ENCODE measurements around the gene ADGRV1.

- TF ChIP-seq POLR2AphosphoS5 (IDR thresholded peaks at IDR 0.05; ENCODE audit: low read depth, low read length) (no peak), REST (IDR thresholded peaks at IDR 0.05; ENCODE audit: insufficient read depth in 1 of 2, low read depth in 2 of 2, low read length in 2 of 2) (no peak), SIN3A (IDR thresholded peaks at IDR 0.05; ENCODE audit: borderline replicate concordance, insufficient read depth, low read length) (no peak), FOXP2 (optimal IDR thresholded peaks at IDR 0.05; ENCODE audit: borderline replicate concordance, extremely low read depth, extremely low read length, insufficient read depth) (no peak)
Measured at GRCh38 chr5:90618071-90618470, 59.5 kb downstream of the ADGRV1 start.

Measured in PFSK-1 (cell line).